Effector memory CD4-positive, alpha-beta T cell (primary cell): ENCODE measurements around the gene ASB1.

ENCODE experiments used
- DNase-seq, 3 donors: peaks; one replicate each; pipeline ENCODE4 v3.0.0-alpha.2; 2020
- H3K27ac ChIP-seq: 2 replicates; pipeline ENCODE4 v1.7.0; 2013; ENCODE audit warnings: mild to moderate bottlenecking, low read length, moderate library complexity; ENCODE audit not compliant: insufficient read depth, poor library complexity, severe bottlenecking
- H3K27me3 ChIP-seq: replicated peaks from 2 replicates; pipeline ENCODE4 v1.7.0; 2013; ENCODE audit warnings: mild to moderate bottlenecking, low read length; ENCODE audit not compliant: insufficient read depth, control insufficient read depth, poor library complexity, severe bottlenecking
- H3K36me3 ChIP-seq: 2 replicates; pipeline ENCODE4 v1.7.0; 2013; ENCODE audit warnings: mild to moderate bottlenecking, low read length, moderate library complexity; ENCODE audit not compliant: control insufficient read depth, insufficient read depth
- H3K4me1 ChIP-seq: 2 replicates; pipeline ENCODE4 v1.7.0; 2013; ENCODE audit warnings: low read length, mild to moderate bottlenecking; ENCODE audit not compliant: control insufficient read depth, insufficient read depth, poor library complexity, severe bottlenecking
- H3K4me3 ChIP-seq: 2 replicates; pipeline ENCODE4 v1.7.0; 2013; ENCODE audit warnings: low read length, low read depth, mild to moderate bottlenecking; ENCODE audit not compliant: insufficient read depth, poor library complexity, severe bottlenecking
- H3K9me3 ChIP-seq: 2 replicates; pipeline ENCODE4 v1.7.0; 2013; ENCODE audit warnings: mild to moderate bottlenecking, low read length, moderate library complexity; ENCODE audit not compliant: control insufficient read depth

ASB1 gene

DNA sequence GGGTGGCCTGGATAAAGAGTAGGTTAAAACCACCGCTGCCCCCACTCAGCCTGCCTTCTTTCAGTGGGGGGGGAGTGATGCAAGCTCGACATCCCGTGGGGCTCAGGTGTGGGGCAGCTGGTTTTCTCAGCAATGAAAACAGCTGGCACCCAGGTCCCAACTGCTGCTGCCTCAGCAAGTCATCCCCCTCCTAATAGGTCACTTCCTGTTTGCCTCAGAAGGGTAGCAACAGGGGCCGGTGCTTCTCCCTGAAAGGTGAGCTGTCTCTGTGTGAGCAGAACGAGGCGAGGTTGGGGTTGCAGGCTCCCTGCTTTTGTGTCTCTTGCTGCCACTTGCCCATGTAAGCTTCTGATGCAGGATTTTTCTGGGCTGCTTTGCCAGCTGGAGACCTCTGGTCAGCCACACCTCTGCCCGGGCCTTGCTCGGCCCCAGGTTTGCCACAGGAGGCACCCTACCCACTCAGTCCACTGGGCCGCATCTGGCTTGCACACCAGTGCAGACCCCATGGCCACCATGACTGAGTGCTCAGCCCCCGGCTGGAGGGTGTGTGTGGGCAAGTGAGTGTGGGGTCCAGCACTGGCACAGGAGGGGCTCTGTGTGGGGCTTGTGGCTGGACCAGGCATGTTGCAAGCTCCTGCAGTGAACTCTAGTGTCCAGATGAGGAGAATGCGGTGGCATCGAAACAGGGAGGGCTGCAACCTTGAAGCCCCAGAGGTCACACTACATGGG is 11.5 kb upstream of the ASB1 start:
- Histone ChIP-seq H3K36me3 (no peaks in the 10 kb centered on the region), H3K4me1 (no peaks in the 10 kb centered on the region), H3K27ac (no peak overlapping the region), H3K4me3 (no peak overlapping the region), H3K27me3 (no peaks in the 10 kb centered on the region), H3K9me3 (no peaks in the 10 kb centered on the region)
- no peak for DNase-seq

DNA sequence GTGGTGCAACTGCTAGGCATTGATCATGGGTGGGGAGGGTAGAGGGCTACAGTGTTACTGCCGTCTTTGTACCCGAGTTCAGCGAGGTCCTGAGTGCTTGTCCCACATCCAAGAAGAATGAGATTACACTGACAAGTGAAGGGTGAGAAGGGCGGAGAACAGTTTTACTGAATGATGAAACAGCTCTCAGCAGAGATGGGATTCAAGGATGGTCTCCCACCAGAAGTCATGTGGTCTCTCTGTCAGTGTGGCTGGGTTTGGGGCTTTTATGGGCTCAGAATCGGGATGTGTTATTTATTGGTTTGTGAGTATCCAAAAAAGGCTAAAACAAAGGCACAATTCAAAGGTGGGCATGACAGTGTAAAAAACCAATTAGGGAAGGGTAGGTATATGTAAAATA is 10.8 kb upstream of the ASB1 start:
- no peaks in the 10 kb centered on the region for H3K27me3 ChIP-seq
- H3K4me1 ChIP-seq: no peaks in the 10 kb centered on the region
- no peak overlapping the region for H3K4me3 ChIP-seq
- no peak overlapping the region for H3K27ac ChIP-seq
- H3K36me3 ChIP-seq: no peaks in the 10 kb centered on the region
- no peaks in the 10 kb centered on the region for H3K9me3 ChIP-seq
- no peak for DNase-seq

DNA sequence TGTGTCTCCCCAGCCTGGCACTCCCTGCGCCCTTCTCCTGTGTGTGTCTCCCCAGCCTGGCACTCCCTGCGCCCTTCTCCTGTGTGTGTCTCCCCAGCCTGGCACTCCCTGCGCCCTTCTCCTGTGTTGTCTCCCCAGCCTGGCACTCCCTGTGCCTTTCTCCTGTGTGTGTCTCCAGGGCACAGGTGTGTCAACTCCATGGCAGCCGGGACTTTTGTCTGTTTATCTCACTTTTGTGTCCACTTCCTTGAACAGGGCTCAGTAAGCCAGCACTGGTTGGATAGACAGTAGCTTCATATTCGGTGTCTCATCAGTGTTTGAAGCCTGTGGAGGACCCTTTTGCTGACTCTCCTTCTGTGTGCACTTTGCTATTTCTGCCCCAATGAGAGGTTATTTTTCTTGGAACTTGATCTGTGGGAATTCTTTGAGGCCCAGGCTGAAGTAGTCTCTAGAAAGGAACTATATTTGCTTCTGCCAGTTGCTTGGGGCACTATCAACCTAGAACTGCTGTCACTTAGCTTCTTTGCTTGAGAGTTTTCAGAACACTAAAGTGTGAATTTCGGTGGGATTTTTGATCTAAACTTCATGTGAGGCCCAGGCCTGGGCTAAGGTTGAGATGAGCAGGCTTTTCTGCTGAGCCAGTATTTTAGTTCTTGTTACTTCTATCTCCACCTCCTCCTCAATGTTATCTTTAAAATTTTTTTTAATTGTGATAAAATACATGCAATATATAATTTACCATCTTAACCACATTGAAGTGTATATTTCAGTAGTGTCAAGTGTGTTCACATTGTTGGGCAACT is 8.3 kb upstream of the ASB1 start:
- Histone ChIP-seq H3K36me3 (no peaks in the 10 kb centered on the region), H3K27me3 (no peaks in the 10 kb centered on the region), H3K9me3 (no peaks in the 10 kb centered on the region), H3K4me1 (no peaks in the 10 kb centered on the region), H3K27ac (no peak overlapping the region), H3K4me3 (no peak overlapping the region)
- no peak for DNase-seq

DNA sequence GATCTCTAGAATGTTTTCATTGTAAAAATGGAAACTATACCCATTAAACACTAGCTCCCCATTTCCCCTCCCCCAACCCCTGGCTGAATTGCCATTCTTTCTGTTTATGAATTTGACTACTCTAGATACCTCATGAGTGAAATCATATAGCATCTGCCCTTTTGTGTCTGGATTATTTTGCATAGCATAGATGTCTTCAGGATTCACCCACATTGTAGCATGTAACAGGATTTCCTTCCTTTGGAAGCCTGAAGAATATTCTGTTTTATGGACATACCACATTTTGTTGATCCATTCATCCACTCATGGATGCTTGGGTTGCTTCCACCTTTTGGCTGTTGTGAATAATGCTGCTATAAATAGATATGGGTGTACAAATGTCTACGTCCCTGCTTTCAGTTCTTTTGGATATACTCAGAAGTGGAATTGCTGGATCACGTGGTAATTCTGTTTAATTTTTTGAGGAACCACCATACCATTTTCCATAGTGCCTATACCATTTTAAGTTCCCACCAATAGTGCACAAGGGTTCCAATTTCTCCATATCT is 7.7 kb upstream of the ASB1 start:
- Histone ChIP-seq H3K9me3 (no peaks in the 10 kb centered on the region), H3K27ac (no peak overlapping the region), H3K27me3 (no peaks in the 10 kb centered on the region), H3K4me1 (no peaks in the 10 kb centered on the region), H3K36me3 (no peaks in the 10 kb centered on the region), H3K4me3 (no peak overlapping the region)
- no peak for DNase-seq

DNA sequence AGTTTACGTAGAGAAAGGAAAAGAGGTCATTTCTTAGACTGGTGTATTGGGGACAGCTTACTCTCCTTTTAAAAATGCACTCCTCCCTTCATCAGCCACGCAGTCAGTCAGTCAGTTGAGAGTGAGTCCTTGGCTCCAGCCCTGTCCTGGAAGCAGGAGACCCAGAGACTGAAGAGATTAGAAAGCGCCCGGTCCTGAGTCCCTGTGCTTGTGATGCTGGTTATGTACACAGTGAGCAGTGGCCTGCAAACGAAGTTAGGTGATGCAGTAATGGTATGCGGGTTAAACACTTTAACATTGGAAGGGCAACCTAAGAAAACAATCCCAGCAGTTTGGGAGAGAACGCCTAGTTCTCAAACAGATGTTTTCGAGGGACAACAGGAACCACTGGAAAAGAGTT is 6.3 kb upstream of the ASB1 start:
- DNase-seq: no peak
- Histone ChIP-seq H3K27me3 (no peaks in the 10 kb centered on the region), H3K27ac (no peak overlapping the region), H3K4me3 (no peak overlapping the region), H3K36me3 (no peaks in the 10 kb centered on the region), H3K4me1 (no peaks in the 10 kb centered on the region), H3K9me3 (no peaks in the 10 kb centered on the region)

DNA sequence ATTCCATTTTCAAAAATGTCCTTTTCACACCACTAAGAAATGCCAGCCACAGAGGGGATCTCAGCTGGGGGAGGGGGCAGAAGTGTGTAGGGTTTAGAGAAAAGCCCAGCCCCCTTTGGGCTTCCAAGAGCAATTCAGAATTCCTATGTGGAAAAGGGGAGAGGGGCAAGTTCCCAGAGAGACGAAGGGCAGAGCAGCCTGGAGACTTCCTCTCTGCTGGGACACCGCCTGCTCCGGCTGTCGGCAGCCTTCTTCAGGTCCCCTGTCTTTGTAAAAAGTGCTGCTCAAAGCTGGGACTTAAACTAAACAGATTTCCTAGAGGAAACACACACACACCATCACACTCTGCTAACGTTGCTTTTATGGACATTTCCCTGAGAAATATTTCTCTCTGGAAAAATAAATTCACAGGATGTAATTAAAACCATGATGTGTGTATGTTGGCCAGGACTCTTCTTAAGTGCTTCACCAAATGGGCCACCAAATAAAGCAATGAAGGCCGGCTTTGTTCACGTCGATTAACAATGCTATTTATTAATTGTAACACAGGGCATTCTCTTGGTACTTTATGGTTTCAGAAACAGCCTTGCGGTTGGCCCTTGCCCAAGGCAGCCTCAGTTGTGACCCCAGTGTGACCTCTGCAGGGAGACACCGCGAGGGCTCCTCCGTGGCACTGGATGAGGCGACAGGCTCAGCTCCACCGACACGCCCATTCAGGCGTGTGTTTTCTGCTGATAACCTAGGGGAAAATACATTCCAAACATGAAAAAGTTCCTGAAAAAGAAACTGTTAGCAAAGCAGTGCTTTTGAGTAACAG is 5.6 kb upstream of the ASB1 start:
- no peaks in the 10 kb centered on the region for H3K9me3 ChIP-seq
- no peaks in the 10 kb centered on the region for H3K4me1 ChIP-seq
- no peaks in the 10 kb centered on the region for H3K36me3 ChIP-seq
- no peak overlapping the region for H3K4me3 ChIP-seq
- H3K27ac ChIP-seq: no peak overlapping the region
- DNase-seq: no peak
- H3K27me3 ChIP-seq: no peaks in the 10 kb centered on the region

DNA sequence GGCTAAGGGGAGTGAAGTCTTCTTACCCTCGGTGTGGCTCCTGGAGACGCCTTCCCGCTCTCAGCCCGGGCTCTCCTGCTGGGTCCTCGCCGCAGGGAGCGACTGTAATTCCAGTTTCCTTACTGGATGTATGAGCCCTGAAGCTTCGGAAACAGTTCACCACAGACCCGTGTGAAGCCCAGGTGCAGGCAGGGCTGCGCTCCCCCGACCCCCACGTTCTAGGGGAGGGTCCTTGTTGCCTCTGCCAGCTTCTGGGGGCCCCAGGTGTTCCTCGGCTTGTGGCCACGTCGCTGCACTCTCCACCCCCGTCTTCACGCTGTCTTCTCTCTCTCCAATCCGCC is 5.1 kb upstream of the ASB1 start:
- Histone ChIP-seq H3K9me3 (no peaks in the 10 kb centered on the region), H3K4me1 (peaks cover 3% of the 10 kb centered on the region), H3K36me3 (no peaks in the 10 kb centered on the region), H3K27ac (no peak overlapping the region), H3K4me3 (no peak overlapping the region), H3K27me3 (no peaks in the 10 kb centered on the region)
- no peak for DNase-seq

DNA sequence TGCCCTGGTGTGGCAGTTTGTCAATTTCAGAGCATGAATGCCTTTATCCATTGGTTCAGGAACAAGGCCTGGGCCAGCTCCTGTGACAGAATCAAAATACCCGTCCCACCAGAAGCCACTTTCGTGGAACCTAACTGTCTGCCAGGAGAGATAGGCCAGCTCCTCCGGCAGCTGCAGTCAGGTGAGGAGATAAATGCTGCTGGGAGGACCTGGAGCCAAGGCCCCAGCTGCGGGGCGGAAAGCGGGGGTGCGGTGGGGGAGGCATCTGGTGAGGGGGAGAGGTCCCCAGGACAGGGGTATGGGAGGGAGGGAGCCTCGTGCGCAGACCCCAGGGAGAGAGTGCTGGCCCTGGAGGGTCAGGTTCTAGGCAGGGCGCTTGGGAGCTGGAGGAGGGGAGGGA is 4.4 kb upstream of the ASB1 start:
- no peak overlapping the region for H3K27ac ChIP-seq
- no peaks in the 10 kb centered on the region for H3K9me3 ChIP-seq
- H3K4me3 ChIP-seq: no peak overlapping the region
- H3K4me1 ChIP-seq: peaks cover 5% of the 10 kb centered on the region
- H3K27me3 ChIP-seq: no peaks in the 10 kb centered on the region
- DNase-seq: no peak
- H3K36me3 ChIP-seq: no peaks in the 10 kb centered on the region

DNA sequence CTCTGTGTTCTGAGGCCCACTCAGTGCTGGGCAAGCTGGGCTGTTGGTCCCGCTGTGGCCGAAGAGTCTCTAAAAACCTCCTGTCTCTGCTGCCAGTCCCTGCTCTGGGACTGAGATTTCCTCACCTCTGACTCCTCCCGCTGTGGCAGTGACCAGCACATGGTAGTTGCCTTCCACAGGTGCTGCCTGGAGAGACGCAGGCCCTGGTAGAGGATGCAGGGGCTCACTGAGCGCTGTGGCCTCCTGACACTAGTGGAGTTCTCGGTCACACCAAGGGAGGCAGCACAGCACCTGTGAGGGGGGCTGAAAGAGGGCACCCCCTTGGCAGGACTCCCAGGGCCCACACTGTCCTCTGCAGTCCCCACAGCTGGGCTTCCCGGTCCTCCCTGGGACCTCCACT is 3.8 kb upstream of the ASB1 start:
- H3K27ac ChIP-seq: no peak overlapping the region
- no peak for DNase-seq

More for the DNA sequence above, 3.8 kb upstream of the ASB1 start:
- Histone ChIP-seq H3K36me3 (no peaks in the 10 kb centered on the region), H3K4me1 (peaks cover 8% of the 10 kb centered on the region), H3K27me3 (no peaks in the 10 kb centered on the region), H3K4me3 (no peak overlapping the region), H3K9me3 (no peaks in the 10 kb centered on the region)
